GM12874 (cell line): ENCODE measurements around the gene MMP24OS.

Source experiments
- TF ChIP-seq, protein P1 (sequence below): IDR thresholded peaks from 2 replicates; pipeline ENCODE4 v1.5.1; 2011; ENCODE audit warnings: low read depth, mild to moderate bottlenecking, control low read depth, low read length, moderate library complexity; ENCODE audit not compliant: insufficient read depth

The MMP24OS gene

DNA sequence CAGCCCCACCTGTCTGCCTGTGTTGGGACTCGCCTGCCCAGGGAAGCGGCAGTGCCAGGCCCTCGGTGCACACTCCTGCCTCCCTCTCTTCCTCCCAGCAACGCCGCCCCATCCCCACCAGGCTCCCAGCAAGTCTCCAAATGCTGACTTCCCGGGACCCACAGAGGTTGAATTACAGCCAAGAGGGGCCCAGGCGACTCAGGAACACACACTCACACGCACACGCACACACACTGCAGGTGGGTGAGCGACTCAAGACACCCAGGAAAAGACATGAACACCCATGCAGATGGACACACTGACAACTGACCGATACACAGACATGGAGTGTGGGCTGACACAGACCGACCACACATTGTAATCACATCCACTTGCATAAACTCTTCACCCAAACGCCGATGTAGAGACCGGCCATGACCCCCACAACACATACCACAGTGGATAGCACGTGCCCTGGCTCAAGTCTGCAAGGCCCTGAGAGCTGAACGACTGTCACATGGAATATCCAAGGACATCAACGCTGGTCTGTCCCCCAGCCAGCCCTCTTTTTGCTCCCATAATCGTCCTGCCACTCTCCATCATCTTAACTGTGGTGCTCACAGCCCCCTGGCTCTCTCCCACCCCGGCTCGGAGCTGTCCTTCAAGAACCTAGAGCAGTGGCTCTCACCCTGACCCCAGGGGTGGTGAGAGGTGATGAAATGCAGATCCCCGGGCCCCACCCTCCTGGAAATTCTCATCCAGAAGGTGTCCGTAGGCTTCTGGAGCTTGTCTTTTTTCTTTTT, 14.8 kb upstream of the MMP24OS start:
- TF ChIP-seq, protein P1, sequence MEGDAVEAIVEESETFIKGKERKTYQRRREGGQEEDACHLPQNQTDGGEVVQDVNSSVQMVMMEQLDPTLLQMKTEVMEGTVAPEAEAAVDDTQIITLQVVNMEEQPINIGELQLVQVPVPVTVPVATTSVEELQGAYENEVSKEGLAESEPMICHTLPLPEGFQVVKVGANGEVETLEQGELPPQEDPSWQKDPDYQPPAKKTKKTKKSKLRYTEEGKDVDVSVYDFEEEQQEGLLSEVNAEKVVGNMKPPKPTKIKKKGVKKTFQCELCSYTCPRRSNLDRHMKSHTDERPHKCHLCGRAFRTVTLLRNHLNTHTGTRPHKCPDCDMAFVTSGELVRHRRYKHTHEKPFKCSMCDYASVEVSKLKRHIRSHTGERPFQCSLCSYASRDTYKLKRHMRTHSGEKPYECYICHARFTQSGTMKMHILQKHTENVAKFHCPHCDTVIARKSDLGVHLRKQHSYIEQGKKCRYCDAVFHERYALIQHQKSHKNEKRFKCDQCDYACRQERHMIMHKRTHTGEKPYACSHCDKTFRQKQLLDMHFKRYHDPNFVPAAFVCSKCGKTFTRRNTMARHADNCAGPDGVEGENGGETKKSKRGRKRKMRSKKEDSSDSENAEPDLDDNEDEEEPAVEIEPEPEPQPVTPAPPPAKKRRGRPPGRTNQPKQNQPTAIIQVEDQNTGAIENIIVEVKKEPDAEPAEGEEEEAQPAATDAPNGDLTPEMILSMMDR: no peak

DNA sequence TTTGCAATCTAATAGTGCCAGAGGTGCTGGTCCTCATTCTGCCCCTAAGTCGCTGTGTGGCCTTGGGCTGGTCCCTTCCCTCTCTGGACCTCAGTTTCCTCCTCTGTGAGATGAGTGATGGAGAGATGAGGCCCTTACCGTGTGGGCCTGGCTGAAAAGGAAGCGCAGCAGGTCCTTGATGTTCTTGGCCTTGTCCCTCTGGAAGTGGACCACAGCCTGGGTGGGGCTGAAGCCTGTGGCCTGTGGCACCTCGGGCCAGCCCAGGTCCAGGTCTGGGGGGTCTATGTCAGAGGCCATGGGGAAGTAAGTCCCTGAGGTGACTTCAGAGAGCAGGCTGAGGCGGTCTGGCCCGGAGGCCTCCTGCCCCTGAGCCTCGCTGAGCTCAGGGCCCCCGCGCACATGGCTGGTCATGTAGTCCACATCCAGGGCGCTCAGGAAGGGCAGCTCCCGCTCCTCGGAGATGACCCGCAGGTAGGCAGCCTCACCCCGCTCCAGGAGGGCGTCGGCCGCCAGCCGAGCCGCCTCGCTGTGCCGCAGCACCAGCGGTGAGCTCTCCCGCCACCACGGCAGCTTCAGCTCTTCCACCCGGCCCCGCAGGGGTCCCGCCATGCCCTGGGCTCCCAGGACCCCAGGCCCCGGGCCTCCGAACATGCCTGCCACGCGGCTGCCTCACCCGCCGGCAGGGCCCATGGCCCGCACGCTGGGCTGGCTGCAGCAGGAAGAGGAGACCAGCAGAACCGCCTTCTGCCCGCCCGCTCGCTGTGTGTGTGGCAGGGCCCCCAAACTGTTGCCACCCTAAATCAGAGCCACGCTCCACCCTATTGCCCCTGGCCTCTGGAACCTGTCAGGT, 14.0 kb upstream of the MMP24OS start, which contains the start of gene FAM83C:
FAM83C (minus strand) TSS at position 772 of the 850 bp plus-strand sequence; CDS start at position 651, 121 bp downstream.
- TF ChIP-seq, protein P1: no peak

DNA sequence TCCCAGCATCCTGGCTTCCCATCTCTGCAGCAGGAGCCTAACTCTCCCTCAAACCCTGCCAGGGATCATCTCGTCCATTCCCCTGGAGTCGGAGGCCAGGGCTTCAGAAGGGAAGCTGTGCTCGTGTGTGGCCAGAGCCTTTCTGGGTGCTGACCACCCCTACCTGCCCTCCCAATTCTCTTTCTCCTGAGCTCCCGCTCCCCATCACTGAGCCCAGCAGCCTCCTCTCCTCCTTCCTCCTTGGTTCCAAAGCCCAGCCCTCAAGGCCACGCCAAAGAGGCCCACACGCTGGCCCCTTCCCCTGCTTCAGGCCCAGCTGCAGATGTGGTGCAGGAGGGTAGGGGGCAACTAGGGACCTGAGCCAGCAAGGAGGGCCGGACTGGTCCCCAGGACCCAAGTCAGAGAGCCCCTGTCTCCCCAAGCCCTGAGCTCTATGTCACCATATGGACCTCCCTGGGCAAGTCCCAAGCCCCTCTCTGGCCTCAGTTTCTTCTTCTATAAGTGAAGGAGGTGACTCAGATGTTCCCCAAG, 13.0 kb upstream of the MMP24OS start:
- TF ChIP-seq, protein P1: no peak

DNA sequence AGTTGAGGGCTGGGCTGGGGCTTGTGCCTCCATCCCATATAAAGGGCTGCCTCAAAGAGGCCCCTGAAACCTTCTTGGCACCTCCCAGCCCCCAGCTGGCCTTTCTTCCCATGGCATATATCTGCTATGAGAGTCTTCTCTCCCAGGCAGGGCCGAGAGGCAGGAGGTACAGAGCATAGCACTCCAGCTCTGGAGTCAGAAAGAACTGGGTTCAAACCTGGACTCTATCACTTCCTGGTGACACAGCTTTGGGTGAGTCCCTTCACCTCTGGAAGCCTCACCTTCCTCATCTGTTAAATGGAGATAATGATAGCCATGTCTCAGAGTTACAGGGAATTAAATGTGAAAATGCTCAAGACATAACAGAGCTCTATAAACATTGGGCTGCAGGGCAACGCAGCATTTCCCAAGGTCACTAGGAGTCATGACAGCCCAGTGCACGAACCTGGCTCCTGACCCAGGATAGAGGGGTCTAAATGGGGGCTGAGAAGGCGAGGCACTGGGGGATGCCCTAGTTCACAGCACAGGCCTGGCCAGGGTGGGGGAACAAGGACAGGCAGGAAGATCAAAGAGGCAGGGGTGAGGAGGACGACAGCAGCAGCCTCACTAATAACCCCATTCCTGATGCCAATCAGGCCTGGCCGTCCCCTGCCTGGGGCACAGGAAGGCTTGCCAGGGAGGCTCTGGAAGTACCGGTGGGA, 12.4 kb upstream of the MMP24OS start:
- TF ChIP-seq, protein P1: no peak

DNA sequence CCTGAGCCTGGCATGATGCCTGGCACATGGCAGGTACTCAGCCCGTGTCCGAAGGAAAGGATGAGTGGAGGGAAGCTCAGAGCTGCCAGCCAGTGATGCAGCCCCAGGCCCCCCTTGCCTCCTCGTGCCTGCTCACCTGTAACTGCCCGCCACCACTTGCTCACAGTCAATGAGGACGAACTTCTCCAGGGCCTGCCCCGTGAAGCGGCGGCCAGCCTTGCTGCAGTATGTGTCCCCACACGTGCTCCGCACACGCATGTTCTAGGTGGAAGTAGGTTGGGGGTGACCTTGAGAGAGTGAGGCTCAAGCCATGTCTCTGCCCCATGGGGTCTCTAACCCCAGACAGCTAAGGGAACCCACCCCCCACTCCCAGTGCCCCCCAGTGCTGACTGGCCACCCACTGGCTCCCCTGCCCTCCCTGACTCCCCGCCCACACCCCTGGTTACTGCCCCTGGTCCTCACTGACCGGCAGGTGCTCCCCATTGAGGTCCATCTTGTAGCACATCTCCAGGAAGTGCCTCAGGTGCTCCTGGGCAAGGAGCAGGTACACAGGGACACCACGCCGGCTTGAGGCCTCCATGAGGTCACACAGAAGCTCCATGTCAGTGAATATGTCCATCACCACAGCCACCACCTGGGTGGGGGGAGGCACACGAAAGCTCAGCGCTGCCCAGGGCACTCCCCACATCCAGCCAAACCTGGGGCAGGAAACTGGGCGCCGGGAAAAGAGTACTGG, 10.6 kb upstream of the MMP24OS start:
- TF ChIP-seq, protein P1: no peak

DNA sequence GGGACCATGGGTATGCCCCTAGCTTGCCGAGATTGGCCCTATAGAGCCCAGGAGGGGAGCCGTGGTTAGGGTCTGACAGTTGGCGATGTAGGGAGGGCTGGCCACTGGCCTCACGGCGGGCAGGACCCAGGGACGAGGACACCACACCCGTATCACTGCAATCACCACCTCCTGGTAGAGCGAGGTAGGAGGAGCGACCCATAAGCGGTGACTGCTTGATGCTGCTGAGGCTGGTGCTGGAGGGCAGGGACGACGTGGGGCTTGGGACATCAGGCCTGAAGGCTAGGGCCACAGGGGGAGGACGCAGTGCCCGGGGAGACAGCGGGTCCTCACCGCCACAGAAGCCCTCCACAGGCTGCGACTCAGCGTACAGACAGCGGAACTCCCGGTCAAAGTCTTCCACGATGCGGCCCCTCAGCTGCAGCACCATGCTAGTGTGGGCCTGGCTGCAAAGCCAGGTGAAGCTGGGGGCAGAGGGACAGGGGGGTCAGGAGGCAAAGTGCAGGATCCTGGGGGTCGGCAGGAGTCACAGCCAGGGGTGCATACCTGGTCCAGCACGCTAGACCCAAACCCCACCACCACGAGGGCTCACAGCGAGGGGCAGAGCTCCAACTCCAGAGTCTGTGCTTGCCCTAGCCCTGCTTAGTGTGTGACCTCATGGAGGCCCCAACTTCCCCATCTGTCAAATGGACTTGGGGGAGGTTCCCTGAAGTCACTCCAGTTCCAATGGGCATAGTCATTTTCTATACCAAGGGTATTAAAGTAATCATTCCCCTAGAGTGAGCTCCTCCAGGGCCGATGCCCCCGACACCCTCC, 9.8 kb upstream of the MMP24OS start:
- TF ChIP-seq, protein P1: no peak
